ENCODE measurements around the gene TMEM134.
"Not testable (repeated sequence)": the region's sequence is repeated elsewhere in the genome, so short reads cannot be mapped to it uniquely, and the experiment has no call there.

The TMEM134 gene

GRCh38 chr11:67468759-67469507 is at the start of gene TMEM134:
Gene TMEM134 (minus strand): TSS chr11:67469251. CDS start chr11:67469192, 59 bp downstream.
- DNase-seq (ENCODE audit: low read depth in 4 of 4, low spot score in 1 of 4), result peak; percentile 86 to 95 (median 89)

GRCh38 chr11:67517784-67518552 is 48.9 kb upstream of the TMEM134 start:
- DNase-seq (ENCODE audit: low read depth in 4 of 4, low spot score in 1 of 4), result no peak

- no peak for DNase-seq (ENCODE audit: low read depth in 4 of 4, low spot score in 1 of 4)
These were observed 47.8 kb upstream of the TMEM134 start for GRCh38 chr11:67516806-67517205.

- DNase-seq (ENCODE audit: low read depth in 4 of 4, low spot score in 1 of 4), result no peak
These were observed 45.1 kb upstream of the TMEM134 start for GRCh38 chr11:67514116-67514515.

- not testable (repeated sequence) for DNase-seq (ENCODE audit: low read depth in 4 of 4, low spot score in 1 of 4)
These were observed 42.5 kb upstream of the TMEM134 start for GRCh38 chr11:67511558-67511957.

- DNase-seq (ENCODE audit: low read depth in 4 of 4, low spot score in 1 of 4), result no peak
These were observed 40.9 kb upstream of the TMEM134 start for GRCh38 chr11:67510023-67510345.

- peak; percentile 99 to 100 (median 99) for DNase-seq (ENCODE audit: low read depth in 4 of 4, low spot score in 1 of 4)
These were observed 39.6 kb upstream of the TMEM134 start for GRCh38 chr11:67508486-67509121.

- peak; percentile 94 to 98 (median 96) for DNase-seq (ENCODE audit: low read depth in 4 of 4, low spot score in 1 of 4)
These were observed 38.9 kb upstream of the TMEM134 start, which contains the start of gene CDK2AP2 for GRCh38 chr11:67507864-67508485. Gene CDK2AP2 (minus strand): TSS chr11:67508162. CDS start chr11:67508082, 80 bp downstream.

- no peak for DNase-seq (ENCODE audit: low read depth in 4 of 4, low spot score in 1 of 4)
These were observed 38.3 kb upstream of the TMEM134 start for GRCh38 chr11:67507242-67507863.

- DNase-seq (ENCODE audit: low read depth in 4 of 4, low spot score in 1 of 4), result no peak
These were observed 37.5 kb upstream of the TMEM134 start for GRCh38 chr11:67506426-67507051.

GRCh38 chr11:67505605-67506396 is 36.8 kb upstream of the TMEM134 start:
- DNase-seq (ENCODE audit: low read depth in 4 of 4, low spot score in 1 of 4), result peak; percentile 79 to 91 (median 86)

GRCh38 chr11:67504950-67505581 is 36.0 kb upstream of the TMEM134 start, which contains the start of gene PITPNM1:
Gene PITPNM1 (minus strand): TSS chr11:67505363. CDS start chr11:67504180, 1,183 bp downstream.
- DNase-seq (ENCODE audit: low read depth in 4 of 4, low spot score in 1 of 4), result peak in 3 of 4 experiments; percentile 57 to 79 (median 61)

GRCh38 chr11:67504005-67504949 is 35.2 kb upstream of the TMEM134 start:
- DNase-seq (ENCODE audit: low read depth in 4 of 4, low spot score in 1 of 4), result peak in 1 of 4 experiments; percentile 26

- no peak for DNase-seq (ENCODE audit: low read depth in 4 of 4, low spot score in 1 of 4)
These were observed 34.3 kb upstream of the TMEM134 start for GRCh38 chr11:67503119-67504004.

GRCh38 chr11:67502328-67502979 is 33.4 kb upstream of the TMEM134 start:
- DNase-seq (ENCODE audit: low read depth in 4 of 4, low spot score in 1 of 4), result no peak

GRCh38 chr11:67501854-67502253 is 32.8 kb upstream of the TMEM134 start:
- DNase-seq (ENCODE audit: low read depth in 4 of 4, low spot score in 1 of 4), result no peak
